GM19395 (cell line): ENCODE results near the gene FAM219A.
A peak's percentile ranks its signal among the peaks of the same experiment; 100 is the strongest.
"Not testable (repeated sequence)": the region's sequence is repeated elsewhere in the genome, so short reads cannot be mapped to it uniquely, and the experiment has no call there.

Source experiments
- ATAC-seq: cut with Tn5 transposase; IDR thresholded peaks from one replicate; pipeline ENCODE4 v1.9.1; 2021; ENCODE audit warnings: mild to moderate bottlenecking, moderate library complexity; ENCODE audit not compliant: unreplicated experiment

The FAM219A gene

GRCh38 chr9:34378376-34379060 lies 79.9 kb downstream of the FAM219A start:
- ATAC-seq = no peak

- ATAC-seq = no peak
These were observed 81.0 kb downstream of the FAM219A start for GRCh38 chr9:34377404-34377746.

- ATAC-seq = peak; percentile 87
These were observed 81.6 kb downstream of the FAM219A start, which contains the start of gene MYORG for GRCh38 chr9:34376596-34377403. MYORG (minus strand) TSS chr9:34376898; CDS start chr9:34372943, 3,955 bp downstream.

GRCh38 chr9:34375901-34376595 lies 82.3 kb downstream of the FAM219A start:
- no peak for ATAC-seq

- ATAC-seq = no peak
These were observed 83.3 kb downstream of the FAM219A start for GRCh38 chr9:34374905-34375552.

GRCh38 chr9:34374339-34374738 lies 84.0 kb downstream of the FAM219A start:
- no peak for ATAC-seq

GRCh38 chr9:34373749-34374148 lies 84.6 kb downstream of the FAM219A start:
- no peak for ATAC-seq

- no peak for ATAC-seq
These were observed 85.8 kb downstream of the FAM219A start for GRCh38 chr9:34372467-34373011.

GRCh38 chr9:34371886-34372466 lies 86.4 kb downstream of the FAM219A start:
- no peak for ATAC-seq

- ATAC-seq = no peak
These were observed 87.1 kb downstream of the FAM219A start for GRCh38 chr9:34370970-34371880.

GRCh38 chr9:34370335-34370969 lies 87.9 kb downstream of the FAM219A start:
- ATAC-seq = no peak

GRCh38 chr9:34369636-34370035 lies 88.7 kb downstream of the FAM219A start:
- no peak for ATAC-seq

- not testable (repeated sequence) for ATAC-seq
These were observed 89.6 kb downstream of the FAM219A start for GRCh38 chr9:34368796-34369195.

- ATAC-seq = not testable (repeated sequence)
These were observed 90.5 kb downstream of the FAM219A start for GRCh38 chr9:34367751-34368410.

GRCh38 chr9:34366365-34366764 lies 92.0 kb downstream of the FAM219A start:
- ATAC-seq = no peak

- no peak for ATAC-seq
These were observed 93.1 kb downstream of the FAM219A start for GRCh38 chr9:34365282-34365681.

GRCh38 chr9:34363619-34364351 lies 94.6 kb downstream of the FAM219A start:
- no peak for ATAC-seq
